Measurements from ENCODE around the gene COL28A1.

GRCh38 chr7:7417414-7417813 lies 118.3 kb downstream of the COL28A1 start:
- TF ChIP-seq TAF1 (IDR thresholded peaks at IDR 0.05; ENCODE audit: low read depth, low read length): no peak
- TF ChIP-seq POLR2A (IDR thresholded peaks at IDR 0.05; ENCODE audit: low read depth, low read length): no peak
- TF ChIP-seq POLR2AphosphoS5 (IDR thresholded peaks at IDR 0.05; ENCODE audit: low read depth, low read length): no peak
- TF ChIP-seq SPI1 (IDR thresholded peaks at IDR 0.05; ENCODE audit: low read depth, low read length): no peak
- TF ChIP-seq PAX5 (IDR thresholded peaks at IDR 0.05; ENCODE audit: insufficient read depth, low read length, severe bottlenecking): no peak

Measured in GM12891 (cell line).